ENCODE data around the gene PCBD2.
"Not testable (repeated sequence)": the region's sequence is repeated elsewhere in the genome, so short reads cannot be mapped to it uniquely, and the experiment has no call there.

PCBD2 gene

GRCh38 chr5:134997015-134997414 lies 92.1 kb downstream of the PCBD2 start:
- Histone ChIP-seq H4K20me1 (no peaks in the 10 kb centered on the region), H3K9ac (no peak overlapping the region), H3K4me1 (peaks cover 10 to 25% (median 17%) of the 10 kb centered on the region in 10 experiments; a peak in 19 of 20 replicates), H3K4me3 (no peak overlapping the region), H3K4me2 (no peak overlapping the region), H3K9me3 (replicated peaks in 1 of 11) (no peaks in the 10 kb centered on the region), H3K36me3 (peaks cover 0 to 6% (median 0%) of the 10 kb centered on the region in 11 experiments; a peak in 2 of 22 replicates), H3K27ac (no peak overlapping the region), H3K27me3 (no peaks in the 10 kb centered on the region)
- no peak for TF ChIP-seq Cebpa-rat (IDR thresholded peaks at IDR 0.05)

DNA sequence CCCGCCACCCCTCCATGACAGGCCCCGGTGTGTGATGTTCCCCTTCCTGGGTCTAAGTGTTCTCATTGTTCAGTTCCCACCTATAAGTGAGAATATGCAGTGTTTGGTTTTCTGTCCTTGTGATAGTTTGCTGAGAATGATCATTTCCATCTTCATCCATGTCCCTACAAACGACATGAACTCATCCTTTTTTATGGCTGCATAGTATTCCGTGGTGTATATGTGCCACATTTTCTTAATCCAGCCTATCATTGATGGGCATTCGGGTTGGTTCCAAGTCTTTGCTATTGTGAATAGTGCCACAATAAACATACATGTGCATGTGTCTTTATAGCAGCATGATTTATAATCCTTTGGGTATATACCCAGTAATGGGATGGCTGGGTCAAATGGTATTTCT lies 93.1 kb downstream of the PCBD2 start:
- not testable (repeated sequence) for H4K20me1 ChIP-seq, H3K36me3 ChIP-seq

GRCh38 chr5:135004376-135004775 lies 99.4 kb downstream of the PCBD2 start:
- H3K27ac ChIP-seq: no peak overlapping the region
- TF ChIP-seq Cebpa-rat (IDR thresholded peaks at IDR 0.05): no peak
- H3K27me3 ChIP-seq: no peaks in the 10 kb centered on the region
- no peak overlapping the region for H3K4me3 ChIP-seq
- H4K20me1 ChIP-seq: no peaks in the 10 kb centered on the region
- H3K4me1 ChIP-seq: no peaks in the 10 kb centered on the region
- H3K9me3 ChIP-seq (replicated peaks in 1 of 11): no peaks in the 10 kb centered on the region
- H3K36me3 ChIP-seq: peaks cover 0 to 6% (median 0%) of the 10 kb centered on the region in 11 experiments; a peak in 3 of 22 replicates
- no peak overlapping the region for H3K9ac ChIP-seq
- no peak overlapping the region for H3K4me2 ChIP-seq

More for the DNA sequence above, 93.1 kb downstream of the PCBD2 start:
- H3K27ac ChIP-seq; H3K9ac ChIP-seq; H3K9me3 ChIP-seq (replicated peaks in 1 of 11); H3K4me3 ChIP-seq; H3K4me2 ChIP-seq; H3K27me3 ChIP-seq: not testable (repeated sequence)
- peaks cover 10 to 25% (median 17%) of the 10 kb centered on the region in 10 experiments; a peak in 19 of 20 replicates for H3K4me1 ChIP-seq

- no peak overlapping the region for H3K4me2 ChIP-seq
- no peaks in the 10 kb centered on the region for H4K20me1 ChIP-seq
- no peak overlapping the region for H3K4me3 ChIP-seq
- H3K9ac ChIP-seq: no peak overlapping the region
- H3K4me1 ChIP-seq: no peaks in the 10 kb centered on the region
- H3K27me3 ChIP-seq: no peaks in the 10 kb centered on the region
- H3K36me3 ChIP-seq: peaks cover 0 to 6% (median 0%) of the 10 kb centered on the region in 11 experiments; a peak in 3 of 22 replicates
- TF ChIP-seq Cebpa-rat (IDR thresholded peaks at IDR 0.05): no peak
- H3K9me3 ChIP-seq (replicated peaks in 1 of 11): no peaks in the 10 kb centered on the region
- H3K27ac ChIP-seq: no peak overlapping the region
These were observed 100.1 kb downstream of the PCBD2 start for GRCh38 chr5:135005076-135005475.

DNA sequence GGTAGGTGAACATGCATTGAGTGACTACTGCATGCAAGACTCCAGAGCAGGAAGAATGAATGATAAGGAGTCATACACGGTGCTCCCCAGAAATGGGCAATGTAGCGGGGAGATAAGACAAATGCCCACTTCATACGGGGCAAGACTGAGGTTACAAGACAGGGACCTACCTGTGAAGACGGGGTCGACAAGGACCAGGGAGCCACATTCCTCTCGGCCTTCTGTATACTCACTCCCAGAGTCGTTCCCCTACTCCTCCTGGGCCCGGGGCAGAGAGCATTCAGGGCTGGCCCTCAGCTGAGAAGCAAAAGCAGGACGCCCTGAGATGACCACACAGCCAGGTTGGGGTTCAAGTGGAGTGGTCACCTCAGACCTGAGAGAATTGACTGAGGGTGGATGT lies 102.4 kb downstream of the PCBD2 start:
- Histone ChIP-seq H4K20me1 (no peaks in the 10 kb centered on the region; a peak in 1 of 22 replicates), H3K9ac (no peak overlapping the region), H3K27ac (no peak overlapping the region), H3K36me3 (peaks cover 0 to 15% (median 0%) of the 10 kb centered on the region in 11 experiments; a peak in 3 of 22 replicates), H3K9me3 (replicated peaks in 1 of 11) (no peaks in the 10 kb centered on the region), H3K4me3 (no peak overlapping the region), H3K4me2 (no peak overlapping the region), H3K27me3 (no peaks in the 10 kb centered on the region), H3K4me1 (no peaks in the 10 kb centered on the region)
- no peak for TF ChIP-seq Cebpa-rat (IDR thresholded peaks at IDR 0.05)

- no peak overlapping the region for H3K4me2 ChIP-seq
- H3K4me1 ChIP-seq: no peaks in the 10 kb centered on the region
- H4K20me1 ChIP-seq: no peaks in the 10 kb centered on the region; a peak in 1 of 22 replicates
- no peak for TF ChIP-seq Cebpa-rat (IDR thresholded peaks at IDR 0.05)
- H3K4me3 ChIP-seq: no peak overlapping the region
- peaks cover 0 to 15% (median 0%) of the 10 kb centered on the region in 11 experiments; a peak in 3 of 22 replicates for H3K36me3 ChIP-seq
- no peaks in the 10 kb centered on the region for H3K9me3 ChIP-seq (replicated peaks in 1 of 11)
- H3K27ac ChIP-seq: no peak overlapping the region
- H3K9ac ChIP-seq: no peak overlapping the region
- no peaks in the 10 kb centered on the region for H3K27me3 ChIP-seq
These were observed 102.9 kb downstream of the PCBD2 start for GRCh38 chr5:135007749-135008363.

DNA sequence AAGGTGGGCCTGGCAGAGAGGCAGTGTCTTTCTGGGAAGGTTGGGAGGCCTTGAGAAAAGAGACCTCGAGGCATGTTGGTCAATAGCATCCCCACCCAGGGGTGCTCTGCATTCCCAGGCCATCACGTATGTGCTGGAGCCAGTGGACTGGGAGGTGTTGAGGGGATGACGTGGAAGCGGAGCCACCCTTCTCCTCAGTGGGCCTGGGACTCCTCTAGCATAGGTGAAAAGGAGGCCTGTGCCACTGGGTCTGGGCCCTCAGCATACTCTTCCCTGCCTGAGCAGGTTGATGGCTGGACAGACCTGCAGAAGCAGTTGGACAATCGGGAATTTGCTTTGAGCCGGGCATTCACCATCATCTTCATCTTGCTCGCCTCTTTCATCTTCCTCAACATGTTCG lies 103.6 kb downstream of the PCBD2 start:
- Histone ChIP-seq H3K4me3 (no peak overlapping the region), H3K36me3 (peaks cover 0 to 15% (median 0%) of the 10 kb centered on the region in 11 experiments; a peak in 3 of 22 replicates), H3K4me1 (no peaks in the 10 kb centered on the region), H3K4me2 (no peak overlapping the region), H3K27me3 (no peaks in the 10 kb centered on the region), H3K27ac (no peak overlapping the region), H3K9ac (no peak overlapping the region), H4K20me1 (no peaks in the 10 kb centered on the region; a peak in 1 of 22 replicates), H3K9me3 (replicated peaks in 1 of 11) (no peaks in the 10 kb centered on the region)
- TF ChIP-seq Cebpa-rat (IDR thresholded peaks at IDR 0.05): no peak

DNA sequence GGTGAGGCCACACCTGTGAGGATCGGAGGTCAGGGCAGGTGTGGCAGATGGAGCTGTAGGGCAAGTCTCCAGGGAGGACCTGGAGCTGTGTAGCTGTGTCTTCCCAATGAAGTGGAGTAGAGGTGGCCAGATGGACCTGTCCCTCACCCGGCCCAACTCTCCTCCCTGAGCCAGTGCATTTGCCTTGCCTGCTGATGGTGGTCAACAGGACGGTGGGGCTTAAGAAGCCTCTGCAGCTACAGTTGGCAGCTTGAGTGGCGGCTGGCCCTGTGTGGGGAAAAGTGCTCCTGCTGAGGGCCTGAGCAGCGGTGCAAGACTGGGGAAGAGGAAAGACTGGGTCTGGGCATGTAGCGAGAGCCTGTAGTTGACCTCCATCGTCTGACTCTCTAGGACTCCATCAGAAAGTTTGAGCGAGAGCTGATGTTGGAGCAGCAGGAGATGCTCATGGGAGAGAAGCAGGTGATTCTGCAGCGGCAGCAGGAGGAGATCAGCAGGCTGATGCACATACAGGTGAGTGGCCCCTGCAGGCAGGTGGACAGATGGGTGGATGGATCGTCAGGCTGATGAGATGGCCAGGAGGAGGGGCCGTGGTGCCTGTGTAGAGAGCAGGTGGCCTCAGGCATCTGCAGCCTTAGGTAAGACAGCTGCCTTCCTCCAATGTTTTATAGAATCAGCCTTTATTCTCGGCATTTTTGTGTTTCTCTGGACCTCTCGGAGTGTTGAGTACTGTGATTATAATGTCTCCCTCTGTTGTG lies 104.2 kb downstream of the PCBD2 start:
- H3K4me1 ChIP-seq: no peaks in the 10 kb centered on the region
- no peak overlapping the region for H3K4me3 ChIP-seq
- H3K9ac ChIP-seq: no peak overlapping the region
- peaks cover 0 to 13% (median 0%) of the 10 kb centered on the region in 11 experiments; a peak in 2 of 22 replicates for H3K36me3 ChIP-seq
- no peak for TF ChIP-seq Cebpa-rat (IDR thresholded peaks at IDR 0.05)
- no peak overlapping the region for H3K27ac ChIP-seq
- H4K20me1 ChIP-seq: no peaks in the 10 kb centered on the region; a peak in 1 of 22 replicates
- H3K27me3 ChIP-seq: no peaks in the 10 kb centered on the region
- H3K4me2 ChIP-seq: no peak overlapping the region
- H3K9me3 ChIP-seq (replicated peaks in 1 of 11): no peaks in the 10 kb centered on the region

GRCh38 chr5:135009736-135010501 lies 105.0 kb downstream of the PCBD2 start:
- Histone ChIP-seq H3K27ac (no peak overlapping the region), H3K4me2 (no peak overlapping the region), H3K4me3 (no peak overlapping the region), H3K27me3 (no peaks in the 10 kb centered on the region), H3K36me3 (peaks cover 0 to 9% (median 0%) of the 10 kb centered on the region in 11 experiments; a peak in 2 of 22 replicates), H3K9ac (no peak overlapping the region), H4K20me1 (no peaks in the 10 kb centered on the region; a peak in 1 of 22 replicates), H3K9me3 (replicated peaks in 1 of 11) (no peaks in the 10 kb centered on the region), H3K4me1 (no peaks in the 10 kb centered on the region)
- no peak for TF ChIP-seq Cebpa-rat (IDR thresholded peaks at IDR 0.05)
